Keratinocyte (primary cell): ENCODE measurements around the gene ZNF14. TPM values are rescaled to one million over a fixed set of nuclear protein-coding genes. Genes with fewer than 3 reads are reported as not detected.

Experiments
- DNase-seq: peaks from one replicate; pipeline ENCODE4 v3.0.0-alpha.2; 2011; ENCODE audit warnings: low read depth, missing footprints, low spot score
- FAIRE-seq: peaks from 2 replicates; lab custom pipeline; 2011; peaks lifted over from hg19 to GRCh38; lab: Jason Lieb, UNC
- H2AFZ ChIP-seq: 2 replicates; pipeline ENCODE4 v1.6.0; 2012; ENCODE audit warnings: low read length, control low read depth, inconsistent platforms; ENCODE audit not compliant: control insufficient read depth
- H3K27ac ChIP-seq: 2 replicates; pipeline ENCODE4 v1.5.1; 2011; ENCODE audit warnings: low read length; ENCODE audit not compliant: control insufficient read depth, insufficient read depth
- H3K27me3 ChIP-seq: 3 replicates; pipeline ENCODE4 v1.6.0; 2011; ENCODE audit warnings: low read length; ENCODE audit not compliant: control insufficient read depth, insufficient read depth; ENCODE audit errors: extremely low read depth
- H3K36me3 ChIP-seq, 2 experiments: 2 replicates in 1 of 2; 3 replicates in 1 of 2; pipeline ENCODE4 v1.5.1; 2011; ENCODE audit warnings: low read length in 2 of 2, mild to moderate bottlenecking in 1 of 2; ENCODE audit not compliant: control insufficient read depth in 2 of 2, insufficient read depth in 2 of 2; ENCODE audit errors: extremely low read depth in 1 of 2
- H3K4me1 ChIP-seq: 3 replicates; pipeline ENCODE4 v1.5.1; 2011; ENCODE audit warnings: low read length; ENCODE audit not compliant: control insufficient read depth, insufficient read depth; ENCODE audit errors: extremely low read depth
- H3K4me2 ChIP-seq: 3 replicates; pipeline ENCODE4 v1.6.0; 2011; ENCODE audit warnings: low read depth, low read length; ENCODE audit not compliant: control insufficient read depth, insufficient read depth; ENCODE audit errors: extremely low read depth
- H3K4me3 ChIP-seq, 3 experiments: fragments of 200-600 bp in 1 of 3; sonication (generic) in 1 of 3; 2 replicates in 2 of 3; 3 replicates in 1 of 3; pipeline ENCODE4 v1.5.1; 2011 to 2016; ENCODE audit warnings: low read length in 3 of 3, mild to moderate bottlenecking in 3 of 3, control low read depth in 2 of 3, inconsistent platforms in 1 of 3, low read depth in 1 of 3, mixed read lengths in 1 of 3, mixed run types in 1 of 3, moderate library complexity in 1 of 3; ENCODE audit not compliant: control insufficient read depth in 2 of 3, insufficient read depth in 2 of 3; ENCODE audit errors: extremely low read depth in 1 of 3
- H3K79me2 ChIP-seq: 2 replicates; pipeline ENCODE4 v1.6.0; 2012; ENCODE audit warnings: low read length; ENCODE audit not compliant: control insufficient read depth, insufficient read depth
- H3K9ac ChIP-seq: 3 replicates; pipeline ENCODE4 v1.6.0; 2011; ENCODE audit warnings: low read length; ENCODE audit not compliant: control insufficient read depth, insufficient read depth; ENCODE audit errors: extremely low read depth
- H3K9me1 ChIP-seq: 3 replicates; pipeline ENCODE4 v1.6.0; 2011; ENCODE audit warnings: low read length; ENCODE audit not compliant: control insufficient read depth, insufficient read depth; ENCODE audit errors: extremely low read depth
- H3K9me3 ChIP-seq: 2 replicates; pipeline ENCODE4 v1.5.1; 2012; ENCODE audit warnings: low read depth, low read length; ENCODE audit not compliant: control insufficient read depth
- H4K20me1 ChIP-seq: 3 replicates; pipeline ENCODE4 v1.6.0; 2011; ENCODE audit warnings: low read length; ENCODE audit not compliant: control insufficient read depth, insufficient read depth; ENCODE audit errors: extremely low read depth
- EZH2 ChIP-seq: IDR thresholded peaks from one replicate; pipeline ENCODE4 v1.6.1; 2012; ENCODE audit warnings: inconsistent platforms, mild to moderate bottlenecking, low read length, moderate library complexity
- dilution Hi-C: fragments of 300-500 bp; cut with MboI; formaldehyde crosslinking; loops from one replicate; pipeline ENCODE4 v1.7.0; 2020; ENCODE audit warnings: low sequenced_read_pairs; ENCODE audit not compliant: extremely low pct_ligation_motif_present
- polyA plus RNA-seq, 5 experiments: library from polyadenylated mRNA; depleted of rRNA in 3 of 5; stranded (reverse) in 3 of 5; stranded (forward) in 1 of 5; unstranded in 1 of 5; fragments of >200 nt; gene quantifications; 1 replicate in 1 of 5; 2 replicates in 3 of 5; 3 replicates in 1 of 5; pipeline versions ENCODE4 v1.2.1 to v1.2.3, GENCODE V29; 2011 to 2012; ENCODE audit warnings: missing spikeins in 2 of 5, low read depth in 1 of 5, low replicate concordance in 1 of 5
- TF ChIP-seq, protein P1 (sequence below), 3 experiments: IDR thresholded peaks in 1 of 3; conservative IDR thresholded peaks in 1 of 3; optimal IDR thresholded peaks in 1 of 3; 2 replicates in 2 of 3; 3 replicates in 1 of 3; pipeline versions ENCODE3 to v1.5.1; 2011; ENCODE audit warnings: low read length in 3 of 3, mild to moderate bottlenecking in 3 of 3, moderate library complexity in 2 of 3, control low read depth in 1 of 3, inconsistent platforms in 1 of 3; ENCODE audit not compliant: insufficient read depth in 2 of 3; ENCODE audit errors: extremely low read depth in 1 of 3

ZNF14 gene
- polyA plus RNA-seq, 1 donor (not counting 4 experiments of a cell fraction or from before 2014, with no cell fraction given): 2.1 TPM

DNA sequence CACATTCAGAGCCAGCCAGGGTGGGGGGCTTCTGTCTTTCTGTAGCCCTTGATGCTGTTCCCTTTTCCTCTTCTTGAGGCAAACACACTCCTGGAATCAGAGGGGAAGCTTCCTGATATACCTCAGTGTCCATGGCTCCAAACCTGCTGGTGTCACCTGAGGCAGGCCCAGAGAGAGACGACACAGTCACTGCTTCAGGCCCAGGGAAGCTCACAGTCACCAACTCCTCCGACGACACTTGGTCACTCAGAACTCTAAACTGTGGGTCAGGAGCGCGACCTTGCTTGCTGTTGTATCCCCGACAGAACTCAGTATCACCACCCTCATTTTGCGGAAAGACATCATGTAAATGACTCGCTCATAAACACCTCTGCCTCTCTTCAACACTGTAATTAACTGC is 70.6 kb downstream of the ZNF14 start:
- Histone ChIP-seq H2AFZ (no peak overlapping the region), H3K9me1 (no peaks in the 10 kb centered on the region), H3K4me1 (peaks cover 16% of the 10 kb centered on the region), H3K9me3 (no peaks in the 10 kb centered on the region), H3K4me2 (peak overlapping the region; percentile 77), H3K79me2 (peaks cover 35% of the 10 kb centered on the region), H3K9ac (peak overlapping the region; percentile 86), H4K20me1 (peaks cover 6% of the 10 kb centered on the region), H3K36me3 (peaks cover 19 to 30% of the 10 kb centered on the region in 2 experiments), H3K27me3 (no peaks in the 10 kb centered on the region), H3K27ac (peak overlapping the region; percentile 85), H3K4me3 (peak overlapping the region; percentile 57 to 80 (median 79))
- DNase-seq (no peak), FAIRE-seq (no peak)
- TF ChIP-seq, protein P1, sequence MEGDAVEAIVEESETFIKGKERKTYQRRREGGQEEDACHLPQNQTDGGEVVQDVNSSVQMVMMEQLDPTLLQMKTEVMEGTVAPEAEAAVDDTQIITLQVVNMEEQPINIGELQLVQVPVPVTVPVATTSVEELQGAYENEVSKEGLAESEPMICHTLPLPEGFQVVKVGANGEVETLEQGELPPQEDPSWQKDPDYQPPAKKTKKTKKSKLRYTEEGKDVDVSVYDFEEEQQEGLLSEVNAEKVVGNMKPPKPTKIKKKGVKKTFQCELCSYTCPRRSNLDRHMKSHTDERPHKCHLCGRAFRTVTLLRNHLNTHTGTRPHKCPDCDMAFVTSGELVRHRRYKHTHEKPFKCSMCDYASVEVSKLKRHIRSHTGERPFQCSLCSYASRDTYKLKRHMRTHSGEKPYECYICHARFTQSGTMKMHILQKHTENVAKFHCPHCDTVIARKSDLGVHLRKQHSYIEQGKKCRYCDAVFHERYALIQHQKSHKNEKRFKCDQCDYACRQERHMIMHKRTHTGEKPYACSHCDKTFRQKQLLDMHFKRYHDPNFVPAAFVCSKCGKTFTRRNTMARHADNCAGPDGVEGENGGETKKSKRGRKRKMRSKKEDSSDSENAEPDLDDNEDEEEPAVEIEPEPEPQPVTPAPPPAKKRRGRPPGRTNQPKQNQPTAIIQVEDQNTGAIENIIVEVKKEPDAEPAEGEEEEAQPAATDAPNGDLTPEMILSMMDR (optimal IDR thresholded peaks at IDR 0.05 in 1 of 3, IDR thresholded peaks at IDR 0.05 in 1 of 3, conservative IDR thresholded peaks at IDR 0.05 in 1 of 3; ENCODE audit: extremely low read depth in 1 of 3, insufficient read depth in 2 of 3, low read length in 3 of 3): no peak
- TF ChIP-seq EZH2: no peak
- dilution Hi-C loops: no loop called here

DNA sequence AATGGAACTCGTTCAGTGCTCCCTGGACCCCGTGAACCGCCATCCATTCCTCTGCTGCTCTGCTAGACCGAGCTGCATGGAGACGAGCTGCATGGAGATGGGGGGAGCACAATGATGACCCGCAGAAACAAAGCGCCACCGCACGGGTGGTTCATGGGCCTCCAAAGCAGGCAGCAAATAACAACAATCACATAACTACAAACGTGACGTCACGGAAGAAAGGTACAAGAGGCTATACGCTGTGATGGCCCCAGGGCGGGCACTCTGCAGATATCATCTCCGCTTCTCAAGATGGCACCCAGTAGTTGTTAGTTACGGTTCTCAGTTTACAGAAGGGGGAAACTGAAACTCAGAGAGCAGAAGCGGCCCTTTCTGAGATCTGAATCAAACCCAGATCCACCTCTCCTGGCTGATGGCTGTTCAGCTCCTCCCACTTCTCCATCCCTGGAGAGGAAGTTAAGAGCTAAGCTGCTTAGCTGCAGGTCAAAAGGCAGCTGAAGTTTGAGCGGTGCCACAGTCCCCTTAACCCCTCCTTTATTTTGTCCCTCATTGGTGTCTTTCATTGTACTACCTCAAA is 71.1 kb downstream of the ZNF14 start:
- Histone ChIP-seq H2AFZ (no peak overlapping the region), H3K79me2 (peaks cover 35% of the 10 kb centered on the region), H3K4me1 (peaks cover 16% of the 10 kb centered on the region), H4K20me1 (peaks cover 6% of the 10 kb centered on the region), H3K27me3 (no peaks in the 10 kb centered on the region), H3K4me2 (peak overlapping the region; percentile 77), H3K36me3 (peaks cover 23 to 30% of the 10 kb centered on the region in 2 experiments), H3K9ac (no peak overlapping the region), H3K27ac (no peak overlapping the region), H3K9me1 (no peaks in the 10 kb centered on the region), H3K4me3 (no peak overlapping the region), H3K9me3 (no peaks in the 10 kb centered on the region)
- DNase-seq: no peak
- no peak for FAIRE-seq
- TF ChIP-seq, protein P1 (optimal IDR thresholded peaks at IDR 0.05 in 1 of 3, IDR thresholded peaks at IDR 0.05 in 1 of 3, conservative IDR thresholded peaks at IDR 0.05 in 1 of 3; ENCODE audit: extremely low read depth in 1 of 3, insufficient read depth in 2 of 3, low read length in 3 of 3): no peak
- TF ChIP-seq EZH2: no peak
- dilution Hi-C loops: no loop called here
